GM19351 (cell line): ENCODE data around the gene FAM180A.

Experiments
- ATAC-seq: cut with Tn5 transposase; IDR thresholded peaks from one replicate; pipeline ENCODE4 v1.9.1; 2021; ENCODE audit warnings: mild to moderate bottlenecking, moderate library complexity; ENCODE audit not compliant: unreplicated experiment

FAM180A gene

GRCh38 chr7:135771961-135772638 is 23.5 kb upstream of the FAM180A start:
- ATAC-seq: no peak

GRCh38 chr7:135771051-135771450 is 22.4 kb upstream of the FAM180A start:
- no peak for ATAC-seq

GRCh38 chr7:135770139-135770710 is 21.6 kb upstream of the FAM180A start:
- no peak for ATAC-seq

GRCh38 chr7:135769005-135769802 is 20.6 kb upstream of the FAM180A start:
- no peak for ATAC-seq

- no peak for ATAC-seq
These were observed 19.9 kb upstream of the FAM180A start for GRCh38 chr7:135768467-135768866.

GRCh38 chr7:135768064-135768463 is 19.5 kb upstream of the FAM180A start:
- no peak for ATAC-seq

GRCh38 chr7:135763261-135763660 is 14.6 kb upstream of the FAM180A start:
- no peak for ATAC-seq

- ATAC-seq: no peak
These were observed 13.3 kb upstream of the FAM180A start for GRCh38 chr7:135761751-135762488.

- no peak for ATAC-seq
These were observed 10.9 kb upstream of the FAM180A start for GRCh38 chr7:135759532-135759931.

GRCh38 chr7:135758531-135758932 is 9.9 kb upstream of the FAM180A start:
- ATAC-seq: no peak

GRCh38 chr7:135757719-135758411 is 9.3 kb upstream of the FAM180A start:
- ATAC-seq: no peak

- ATAC-seq: no peak
These were observed 7.6 kb upstream of the FAM180A start for GRCh38 chr7:135756191-135756590.

- ATAC-seq: no peak
These were observed 6.7 kb upstream of the FAM180A start for GRCh38 chr7:135755351-135755753.

GRCh38 chr7:135753616-135754413 is 5.2 kb upstream of the FAM180A start:
- ATAC-seq: no peak

GRCh38 chr7:135747366-135747765 is 1.2 kb downstream of the FAM180A start:
- no peak for ATAC-seq

GRCh38 chr7:135745703-135746312 is 2.8 kb downstream of the FAM180A start:
- ATAC-seq: no peak

- no peak for ATAC-seq
These were observed 3.5 kb downstream of the FAM180A start for GRCh38 chr7:135744938-135745702.

GRCh38 chr7:135743907-135744731 is 4.5 kb downstream of the FAM180A start:
- no peak for ATAC-seq
